Measurements from ENCODE around the gene LHX2.
"Not testable (repeated sequence)": the region's sequence is repeated elsewhere in the genome, so short reads cannot be mapped to it uniquely, and the experiment has no call there.

Gene LHX2

GRCh38 chr9:123974471-123974870 lies 37.1 kb upstream of the LHX2 start:
- no peaks in the 10 kb centered on the region for H4K20me1 ChIP-seq (ENCODE audit: insufficient read depth, low read length)
- no peak for DNase-seq
- H3K4me2 ChIP-seq (ENCODE audit: low read depth, low read length), result no peak overlapping the region
- no peak overlapping the region for H2AFZ ChIP-seq (ENCODE audit: low read length)
- H3K9me3 ChIP-seq (replicated peaks; ENCODE audit: insufficient read depth, low read length), result no peaks in the 10 kb centered on the region
- H3K9ac ChIP-seq (ENCODE audit: low read length), result no peak overlapping the region
- H3K79me2 ChIP-seq (ENCODE audit: low read length), result no peaks in the 10 kb centered on the region
- no peak overlapping the region for H3K4me3 ChIP-seq (ENCODE audit: low read length)
- TF ChIP-seq EZH2phosphoT487 (IDR thresholded peaks at IDR 0.05; ENCODE audit: low read length) (no peak), EZH2 (optimal IDR thresholded peaks at IDR 0.05; ENCODE audit: low read depth, low read length) (no peak), CTCF (IDR thresholded peaks at IDR 0.05; ENCODE audit: low read length) (no peak)
- no peaks in the 10 kb centered on the region for H3K9me2 ChIP-seq (replicated peaks; ENCODE audit: insufficient read depth, low read length)
- H3K4me1 ChIP-seq (ENCODE audit: low read length), result no peaks in the 10 kb centered on the region
- H3F3A ChIP-seq (ENCODE audit: insufficient read depth, low read length), result no peaks in the 10 kb centered on the region
- H3K36me3 ChIP-seq (replicated peaks; ENCODE audit: insufficient read depth, low read length), result no peaks in the 10 kb centered on the region
- no peaks in the 10 kb centered on the region for H3K27me3 ChIP-seq (replicated peaks; ENCODE audit: insufficient read depth, low read length)
- H3K27ac ChIP-seq (ENCODE audit: low read length), result no peak overlapping the region

GRCh38 chr9:123975871-123976270 lies 35.7 kb upstream of the LHX2 start:
- no peak overlapping the region for H3K4me2 ChIP-seq (ENCODE audit: low read depth, low read length)
- H4K20me1 ChIP-seq (ENCODE audit: insufficient read depth, low read length), result no peaks in the 10 kb centered on the region
- H3K4me1 ChIP-seq (ENCODE audit: low read length), result no peaks in the 10 kb centered on the region
- no peaks in the 10 kb centered on the region for H3K36me3 ChIP-seq (replicated peaks; ENCODE audit: insufficient read depth, low read length)
- H3F3A ChIP-seq (ENCODE audit: insufficient read depth, low read length), result no peaks in the 10 kb centered on the region
- H2AFZ ChIP-seq (ENCODE audit: low read length), result no peak overlapping the region
- H3K9me3 ChIP-seq (replicated peaks; ENCODE audit: insufficient read depth, low read length), result no peaks in the 10 kb centered on the region
- H3K4me3 ChIP-seq (ENCODE audit: low read length), result no peak overlapping the region
- H3K27ac ChIP-seq (ENCODE audit: low read length), result no peak overlapping the region
- no peaks in the 10 kb centered on the region for H3K27me3 ChIP-seq (replicated peaks; ENCODE audit: insufficient read depth, low read length)
- DNase-seq, result no peak
- TF ChIP-seq EZH2phosphoT487 (IDR thresholded peaks at IDR 0.05; ENCODE audit: low read length) (no peak), CTCF (IDR thresholded peaks at IDR 0.05; ENCODE audit: low read length) (no peak), EZH2 (optimal IDR thresholded peaks at IDR 0.05; ENCODE audit: low read depth, low read length) (no peak)
- H3K9ac ChIP-seq (ENCODE audit: low read length), result no peak overlapping the region
- H3K9me2 ChIP-seq (replicated peaks; ENCODE audit: insufficient read depth, low read length), result no peaks in the 10 kb centered on the region
- no peaks in the 10 kb centered on the region for H3K79me2 ChIP-seq (ENCODE audit: low read length)

GRCh38 chr9:123976579-123976978 lies 35.0 kb upstream of the LHX2 start:
- H4K20me1 ChIP-seq (ENCODE audit: insufficient read depth, low read length); H3K4me1 ChIP-seq (ENCODE audit: low read length); H3K9ac ChIP-seq (ENCODE audit: low read length); H2AFZ ChIP-seq (ENCODE audit: low read length); H3K9me3 ChIP-seq (replicated peaks; ENCODE audit: insufficient read depth, low read length); H3K27me3 ChIP-seq (replicated peaks; ENCODE audit: insufficient read depth, low read length); H3K79me2 ChIP-seq (ENCODE audit: low read length); DNase-seq; H3K36me3 ChIP-seq (replicated peaks; ENCODE audit: insufficient read depth, low read length); H3K4me2 ChIP-seq (ENCODE audit: low read depth, low read length); H3F3A ChIP-seq (ENCODE audit: insufficient read depth, low read length); H3K27ac ChIP-seq (ENCODE audit: low read length); H3K4me3 ChIP-seq (ENCODE audit: low read length); H3K9me2 ChIP-seq (replicated peaks; ENCODE audit: insufficient read depth, low read length): not testable (repeated sequence)

- Histone ChIP-seq H3K27me3 (replicated peaks; ENCODE audit: insufficient read depth, low read length) (no peaks in the 10 kb centered on the region), H3K36me3 (replicated peaks; ENCODE audit: insufficient read depth, low read length) (no peaks in the 10 kb centered on the region), H3K4me1 (ENCODE audit: low read length) (no peaks in the 10 kb centered on the region), H4K20me1 (ENCODE audit: insufficient read depth, low read length) (no peaks in the 10 kb centered on the region), H3K79me2 (ENCODE audit: low read length) (no peaks in the 10 kb centered on the region), H2AFZ (ENCODE audit: low read length) (no peak overlapping the region), H3K9me3 (replicated peaks; ENCODE audit: insufficient read depth, low read length) (no peaks in the 10 kb centered on the region), H3F3A (ENCODE audit: insufficient read depth, low read length) (no peaks in the 10 kb centered on the region), H3K9me2 (replicated peaks; ENCODE audit: insufficient read depth, low read length) (no peaks in the 10 kb centered on the region), H3K4me2 (ENCODE audit: low read depth, low read length) (no peak overlapping the region), H3K27ac (ENCODE audit: low read length) (no peak overlapping the region), H3K4me3 (ENCODE audit: low read length) (no peak overlapping the region), H3K9ac (ENCODE audit: low read length) (no peak overlapping the region)
- DNase-seq, result no peak
- no peak for TF ChIP-seq EZH2 (optimal IDR thresholded peaks at IDR 0.05; ENCODE audit: low read depth, low read length)
- no peak for TF ChIP-seq EZH2phosphoT487 (IDR thresholded peaks at IDR 0.05; ENCODE audit: low read length)
- TF ChIP-seq CTCF (IDR thresholded peaks at IDR 0.05; ENCODE audit: low read length), result no peak
Measured at GRCh38 chr9:123978981-123979380, 32.6 kb upstream of the LHX2 start.
